Activated CD4-positive, alpha-beta T cell treated with anti-CD3 and anti-CD28 coated beads, Interleukin-2, amount 50 U/mL, for 48 hours (primary cell): Measurements from ENCODE around the gene GHSR.
A peak's percentile ranks its signal among the peaks of the same experiment; 100 is the strongest.

Source experiments
- DNase-seq, 2 experiments: peaks; one replicate each; pipeline ENCODE4 v3.0.0-alpha.2; 2020

GHSR gene

GRCh38 chr3:172447611-172448579, at the start of gene GHSR:
TSS of gene GHSR (minus strand) at chr3:172448456. CDS start at chr3:172448413, 43 bp downstream.
- DNase-seq = peak; percentile 9 to 11

GRCh38 chr3:172490198-172490669, 42.0 kb upstream of the GHSR start:
- peak; percentile 84 to 88 for DNase-seq

GRCh38 chr3:172478116-172478515, 29.9 kb upstream of the GHSR start:
- DNase-seq = no peak

GRCh38 chr3:172476347-172476746, 28.1 kb upstream of the GHSR start:
- DNase-seq = no peak

GRCh38 chr3:172475703-172476102, 27.4 kb upstream of the GHSR start:
- no peak for DNase-seq

GRCh38 chr3:172471903-172472302, 23.6 kb upstream of the GHSR start:
- no peak for DNase-seq

GRCh38 chr3:172470588-172470987, 22.3 kb upstream of the GHSR start:
- no peak for DNase-seq

GRCh38 chr3:172467170-172467824, 19.0 kb upstream of the GHSR start:
- no peak for DNase-seq

- no peak for DNase-seq
Measured at GRCh38 chr3:172466553-172467130, 18.4 kb upstream of the GHSR start.

- DNase-seq = no peak
Measured at GRCh38 chr3:172465281-172465680, 17.0 kb upstream of the GHSR start.

- DNase-seq = no peak
Measured at GRCh38 chr3:172464306-172464705, 16.1 kb upstream of the GHSR start.

- no peak for DNase-seq
Measured at GRCh38 chr3:172461530-172462138, 13.4 kb upstream of the GHSR start.

- DNase-seq = no peak
Measured at GRCh38 chr3:172456404-172456803, 8.1 kb upstream of the GHSR start.

GRCh38 chr3:172454180-172454579, 5.9 kb upstream of the GHSR start:
- DNase-seq = no peak

GRCh38 chr3:172449466-172450149, 1.4 kb upstream of the GHSR start:
- peak; percentile 9 to 10 for DNase-seq

- DNase-seq = peak in 1 of 2 experiments; percentile 4
Measured at GRCh38 chr3:172448661-172449465, 607 bp upstream of the GHSR start.

- no peak for DNase-seq
Measured at GRCh38 chr3:172446198-172446597, 2.1 kb downstream of the GHSR start.

- no peak for DNase-seq
Measured at GRCh38 chr3:172444821-172445220, 3.4 kb downstream of the GHSR start.

- no peak for DNase-seq
Measured at GRCh38 chr3:172442606-172443005, 5.7 kb downstream of the GHSR start.

GRCh38 chr3:172441581-172441980, 6.7 kb downstream of the GHSR start:
- DNase-seq = no peak

GRCh38 chr3:172438186-172438585, 10.1 kb downstream of the GHSR start:
- no peak for DNase-seq

GRCh38 chr3:172437713-172438112, 10.5 kb downstream of the GHSR start:
- no peak for DNase-seq
